Measurements from ENCODE around the gene MSI2. TPM values are rescaled to one million over a fixed set of nuclear protein-coding genes. Genes with fewer than 3 reads are reported as not detected.

Gene MSI2
- total RNA-seq, 2 experiments from 2014 or later: 38.8 to 39.0 TPM

DNA sequence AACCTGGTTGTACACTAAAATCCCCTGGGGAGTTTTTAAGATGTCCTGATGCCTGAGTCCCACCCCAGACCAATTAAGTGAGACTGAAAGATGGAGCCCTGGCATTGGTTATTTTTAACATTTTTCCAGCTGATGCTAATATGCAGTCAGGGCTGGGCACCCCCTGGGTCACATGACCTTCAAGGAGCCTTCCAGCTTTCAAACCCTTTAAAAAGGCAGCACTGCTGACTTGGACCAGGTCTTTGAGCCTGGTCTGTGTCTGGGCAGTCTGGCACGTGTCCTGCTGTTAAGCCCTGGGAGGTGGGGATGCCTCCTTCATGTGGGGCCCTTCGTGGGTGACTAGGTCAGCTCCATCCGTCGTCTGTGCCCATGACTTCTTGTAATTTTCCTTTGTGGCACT is 286.2 kb downstream of the MSI2 start:
- Mint-ChIP-seq H3K4me3 (no peak overlapping the region), H3K9me3 (no peaks in the 10 kb centered on the region), H3K36me3 (ENCODE audit: low read depth) (no peaks in the 10 kb centered on the region), H3K27ac (no peak overlapping the region), H3K27me3 (ENCODE audit: low read depth) (no peaks in the 10 kb centered on the region), H3K4me1 (ENCODE audit: low read depth) (peaks cover 14% of the 10 kb centered on the region)
- intact Hi-C loops (cut with micrococcal nuclease): no loop called here
- CTCF ChIA-PET: no interaction called here
- no peak for DNase-seq

DNA sequence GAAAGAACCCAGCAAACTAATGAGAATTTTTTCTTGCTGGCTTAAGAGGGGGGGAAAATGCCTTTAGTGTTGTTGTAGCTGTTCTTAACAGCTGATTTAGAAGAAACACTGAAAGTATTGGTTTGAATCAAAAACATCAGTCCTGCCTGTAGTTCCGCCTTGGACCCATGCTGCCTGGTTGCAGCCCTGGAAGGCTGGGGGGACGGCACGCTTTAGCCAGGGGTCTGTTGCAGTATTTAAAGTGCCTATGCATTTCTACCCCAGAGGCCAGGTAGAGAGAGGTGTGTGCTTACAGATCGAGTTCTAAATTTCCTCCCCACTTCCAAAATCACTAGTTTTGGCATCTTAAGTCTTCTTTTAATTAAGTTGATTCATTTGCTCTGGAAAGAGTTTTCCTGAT is 286.9 kb downstream of the MSI2 start:
- Mint-ChIP-seq H3K9me3 (no peaks in the 10 kb centered on the region), H3K4me1 (ENCODE audit: low read depth) (peaks cover 6% of the 10 kb centered on the region), H3K36me3 (ENCODE audit: low read depth) (no peaks in the 10 kb centered on the region), H3K27me3 (ENCODE audit: low read depth) (no peaks in the 10 kb centered on the region), H3K4me3 (no peak overlapping the region), H3K27ac (no peak overlapping the region)
- CTCF ChIA-PET: interaction anchor here (1.1 kb wide), 1 partner anchor 9 kb away, joined by 3 read pairs; no protein-coding TSS in a partner anchor
- DNase-seq: no peak
- intact Hi-C loops (cut with micrococcal nuclease): no loop called here

DNA sequence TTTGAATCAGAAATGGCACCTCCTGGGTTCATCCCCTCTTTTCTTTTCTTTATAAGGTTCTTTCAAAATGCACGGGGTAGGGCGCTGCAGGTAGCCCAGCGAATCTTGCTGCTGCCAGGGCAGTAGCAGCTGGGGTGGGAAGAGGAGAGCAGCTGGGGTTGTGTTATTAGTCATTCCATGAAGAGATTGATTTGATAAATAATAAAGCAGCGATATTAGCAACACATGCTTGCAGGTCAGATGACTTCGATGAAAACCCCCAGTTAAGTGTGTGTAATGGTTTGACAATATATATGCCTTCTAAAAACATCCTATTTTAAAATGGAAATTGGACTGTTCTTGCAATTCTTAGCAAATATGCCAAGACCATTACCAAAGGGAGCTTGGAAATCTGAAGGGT is 288.1 kb downstream of the MSI2 start:
- no peaks in the 10 kb centered on the region for H3K36me3 Mint-ChIP-seq (ENCODE audit: low read depth)
- intact Hi-C loops (cut with micrococcal nuclease): no loop called here
- no peak for DNase-seq
- no peak overlapping the region for H3K27ac Mint-ChIP-seq
- H3K9me3 Mint-ChIP-seq: no peaks in the 10 kb centered on the region
- CTCF ChIA-PET: no interaction called here
- H3K4me3 Mint-ChIP-seq: no peak overlapping the region
- H3K27me3 Mint-ChIP-seq (ENCODE audit: low read depth): no peaks in the 10 kb centered on the region
- peaks cover 4% of the 10 kb centered on the region for H3K4me1 Mint-ChIP-seq (ENCODE audit: low read depth)

DNA sequence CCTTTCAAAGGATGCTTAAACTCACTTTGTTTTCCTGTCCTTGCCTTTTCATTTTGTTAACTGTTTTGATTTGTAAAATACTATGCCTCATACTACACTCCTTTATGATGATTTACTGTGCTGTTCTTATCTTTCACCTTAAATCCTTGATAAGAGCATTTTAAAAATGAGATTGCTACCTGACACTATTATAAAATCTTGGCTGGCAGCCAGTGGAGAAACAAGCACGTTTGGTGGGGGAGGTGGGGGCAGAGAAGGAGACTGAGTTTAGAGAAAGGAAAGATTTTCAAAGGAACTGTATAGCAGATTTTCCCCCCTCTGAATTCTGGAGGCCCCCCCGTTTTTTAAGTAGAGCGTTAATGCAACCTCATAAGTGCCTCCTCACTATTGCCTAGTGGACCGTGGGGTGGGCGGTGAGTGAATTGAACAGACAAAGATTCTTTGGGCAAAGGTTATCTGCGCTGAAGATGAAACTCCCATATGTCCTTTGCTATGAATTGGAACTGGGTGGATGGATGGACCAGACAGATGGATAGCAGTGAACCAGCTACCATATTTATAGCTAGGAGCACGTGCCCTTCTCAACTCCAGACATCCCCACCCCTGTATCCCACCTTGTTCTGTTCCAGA is 288.6 kb downstream of the MSI2 start:
- CTCF ChIA-PET: interaction anchor here (1.0 kb wide), 1 partner anchor 302 kb away, joined by 4 read pairs; no protein-coding TSS in a partner anchor
- H3K9me3 Mint-ChIP-seq: no peaks in the 10 kb centered on the region
- no peaks in the 10 kb centered on the region for H3K36me3 Mint-ChIP-seq (ENCODE audit: low read depth)
- no peak for DNase-seq
- intact Hi-C loops (cut with micrococcal nuclease): no loop called here
- H3K27me3 Mint-ChIP-seq (ENCODE audit: low read depth): no peaks in the 10 kb centered on the region
- peaks cover 7% of the 10 kb centered on the region for H3K4me1 Mint-ChIP-seq (ENCODE audit: low read depth)
- no peak overlapping the region for H3K4me3 Mint-ChIP-seq
- H3K27ac Mint-ChIP-seq: no peak overlapping the region

DNA sequence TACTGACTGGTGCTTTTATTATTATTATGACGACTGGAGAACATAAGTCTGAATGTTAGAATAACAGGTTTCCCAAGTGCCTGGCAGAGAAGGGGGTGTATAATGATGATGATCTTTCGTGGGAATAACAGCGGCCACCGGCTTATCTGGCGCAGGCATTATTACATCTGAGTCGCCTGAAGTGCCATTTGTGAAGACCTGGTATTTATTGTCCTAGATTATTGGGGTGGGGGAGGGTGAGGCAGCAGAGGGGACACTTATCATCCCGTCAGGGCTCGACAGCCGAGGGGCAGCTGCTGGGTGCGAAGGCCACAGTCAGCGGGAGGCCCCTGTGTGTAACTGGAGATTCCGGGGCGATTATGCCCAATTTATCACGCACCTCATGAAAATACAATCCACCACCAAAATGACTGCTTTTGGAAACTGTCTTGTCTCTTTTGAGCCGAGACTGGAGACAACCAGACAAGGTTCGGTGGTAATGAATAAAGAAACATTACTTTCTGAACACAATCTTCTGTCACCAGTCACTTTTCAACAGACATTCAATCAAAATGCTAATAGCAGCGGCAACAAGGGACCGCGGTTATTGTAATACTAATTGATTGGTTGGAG is 289.5 kb downstream of the MSI2 start:
- DNase-seq: no peak
- H3K4me1 Mint-ChIP-seq (ENCODE audit: low read depth): peaks cover 10% of the 10 kb centered on the region
- CTCF ChIA-PET: interaction anchor here (1.0 kb wide), 1 partner anchor 303 kb away, joined by 4 read pairs; no protein-coding TSS in a partner anchor
- no peaks in the 10 kb centered on the region for H3K27me3 Mint-ChIP-seq (ENCODE audit: low read depth)
- H3K36me3 Mint-ChIP-seq (ENCODE audit: low read depth): no peaks in the 10 kb centered on the region
- intact Hi-C loops (cut with micrococcal nuclease): no loop called here
- no peak overlapping the region for H3K27ac Mint-ChIP-seq
- no peak overlapping the region for H3K4me3 Mint-ChIP-seq
- no peaks in the 10 kb centered on the region for H3K9me3 Mint-ChIP-seq

DNA sequence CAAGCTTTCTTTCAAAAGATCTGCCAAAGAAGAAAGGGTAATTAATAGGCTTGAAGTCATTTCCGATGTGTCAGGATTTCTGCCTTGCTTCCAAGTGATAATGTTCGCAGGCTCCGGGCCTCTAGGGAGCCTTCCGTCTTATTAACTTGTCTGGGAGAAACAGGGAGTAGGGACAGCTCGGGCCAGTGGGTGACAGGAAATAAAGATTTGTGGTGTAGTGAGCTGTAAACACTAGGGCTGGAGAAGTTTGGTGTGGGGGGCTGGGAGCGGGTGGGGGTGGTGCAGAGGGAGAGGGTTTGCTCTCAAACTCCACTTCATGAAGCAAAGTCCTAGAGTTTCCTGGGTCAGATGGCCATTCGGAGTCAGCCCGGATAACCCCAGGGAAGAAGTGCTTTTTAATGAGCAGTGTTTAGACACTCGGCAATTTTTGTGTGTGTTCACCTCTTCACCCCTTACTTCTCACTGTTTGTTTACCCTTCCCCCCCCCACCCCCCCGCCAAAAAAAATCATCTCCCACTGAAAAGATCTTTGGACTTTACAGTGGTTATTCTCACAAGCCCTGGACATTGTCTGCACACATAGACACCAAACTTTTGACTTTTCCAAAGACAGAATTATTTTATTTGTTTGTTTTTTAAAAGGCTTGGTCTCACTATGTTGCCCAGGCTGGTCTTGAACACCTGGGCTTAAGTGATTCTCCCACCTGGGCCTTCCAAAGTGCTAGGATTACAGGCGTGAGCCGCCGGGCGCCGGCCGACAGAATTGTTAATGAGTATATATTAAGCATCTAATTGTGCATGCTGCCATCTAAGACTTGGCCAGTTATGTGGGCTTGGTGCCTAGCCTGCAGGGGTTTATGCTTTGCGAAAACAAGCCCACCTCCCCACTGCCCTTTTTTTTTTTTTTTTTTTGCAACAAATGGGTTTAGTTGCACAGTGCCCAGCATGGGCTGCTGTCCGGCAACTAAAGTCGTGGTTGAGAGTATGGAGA is 292.4 kb downstream of the MSI2 start:
- no peaks in the 10 kb centered on the region for H3K9me3 Mint-ChIP-seq
- peaks cover 31% of the 10 kb centered on the region for H3K4me1 Mint-ChIP-seq (ENCODE audit: low read depth)
- intact Hi-C loops (cut with micrococcal nuclease): no loop called here
- H3K27me3 Mint-ChIP-seq (ENCODE audit: low read depth): no peaks in the 10 kb centered on the region
- CTCF ChIA-PET: interaction anchor here (0.6 to 1.7 kb wide), 3 partner anchors 50 to 305 kb away, joined by 3 to 9 read pairs (median 6); no protein-coding TSS in a partner anchor
- H3K4me3 Mint-ChIP-seq: no peak overlapping the region
- no peak overlapping the region for H3K27ac Mint-ChIP-seq
- no peak for DNase-seq
- H3K36me3 Mint-ChIP-seq (ENCODE audit: low read depth): no peaks in the 10 kb centered on the region

DNA sequence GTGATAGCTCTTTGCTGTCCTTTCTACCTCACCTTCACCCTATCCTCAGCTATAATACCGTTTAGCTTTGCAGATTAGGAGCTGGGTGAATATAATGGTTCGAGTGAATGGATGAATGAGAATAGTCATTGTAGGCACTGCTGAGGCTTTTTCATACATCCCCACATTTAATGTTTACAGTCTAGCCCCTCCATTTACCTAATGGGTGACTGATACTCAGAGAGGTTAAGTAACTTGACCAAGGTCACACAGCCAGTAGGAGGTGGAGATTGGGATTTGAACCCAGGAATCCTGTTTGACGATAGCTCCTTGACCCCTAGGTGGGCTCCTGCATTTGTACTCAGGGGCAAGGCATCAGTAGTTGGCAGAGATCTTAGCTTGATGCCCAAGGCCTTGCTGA is 293.1 kb downstream of the MSI2 start:
- Mint-ChIP-seq H3K36me3 (ENCODE audit: low read depth) (no peaks in the 10 kb centered on the region), H3K4me1 (ENCODE audit: low read depth) (peaks cover 30% of the 10 kb centered on the region), H3K9me3 (no peaks in the 10 kb centered on the region), H3K27ac (no peak overlapping the region), H3K4me3 (no peak overlapping the region), H3K27me3 (ENCODE audit: low read depth) (no peaks in the 10 kb centered on the region)
- CTCF ChIA-PET: interaction anchor here (0.6 to 1.7 kb wide), 3 partner anchors 49 to 306 kb away, joined by 3 to 9 read pairs (median 6); no protein-coding TSS in a partner anchor
- intact Hi-C loops (cut with micrococcal nuclease): no loop called here
- no peak for DNase-seq

DNA sequence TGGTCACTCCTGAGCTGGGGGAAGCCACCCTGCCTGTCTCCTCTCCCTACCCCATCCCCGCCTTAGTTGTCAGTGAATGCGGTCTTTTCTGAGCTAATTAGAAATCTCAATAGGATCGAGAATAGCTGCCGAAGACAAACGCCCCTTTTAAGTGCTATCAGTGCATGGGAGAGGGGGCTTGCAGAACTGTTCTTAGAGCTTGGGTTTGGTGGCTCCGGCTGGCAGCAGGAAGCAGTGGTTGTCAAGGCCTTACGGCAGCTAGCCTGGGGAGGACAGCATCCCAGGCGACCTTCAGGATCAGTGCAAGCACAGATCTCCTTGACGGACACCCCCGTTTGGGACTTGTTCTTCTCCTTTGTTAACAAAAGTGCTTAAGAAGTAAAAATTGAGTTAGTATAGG is 293.7 kb downstream of the MSI2 start:
- no peak for DNase-seq
- no peaks in the 10 kb centered on the region for H3K27me3 Mint-ChIP-seq (ENCODE audit: low read depth)
- H3K9me3 Mint-ChIP-seq: no peaks in the 10 kb centered on the region
- CTCF ChIA-PET: interaction anchor here (1.4 to 1.7 kb wide), 2 partner anchors 122 to 307 kb away, joined by 6 to 9 read pairs; no protein-coding TSS in a partner anchor
- no peak overlapping the region for H3K4me3 Mint-ChIP-seq
- intact Hi-C loops (cut with micrococcal nuclease): no loop called here
- peaks cover 30% of the 10 kb centered on the region for H3K4me1 Mint-ChIP-seq (ENCODE audit: low read depth)
- H3K36me3 Mint-ChIP-seq (ENCODE audit: low read depth): no peaks in the 10 kb centered on the region
- H3K27ac Mint-ChIP-seq: no peak overlapping the region

DNA sequence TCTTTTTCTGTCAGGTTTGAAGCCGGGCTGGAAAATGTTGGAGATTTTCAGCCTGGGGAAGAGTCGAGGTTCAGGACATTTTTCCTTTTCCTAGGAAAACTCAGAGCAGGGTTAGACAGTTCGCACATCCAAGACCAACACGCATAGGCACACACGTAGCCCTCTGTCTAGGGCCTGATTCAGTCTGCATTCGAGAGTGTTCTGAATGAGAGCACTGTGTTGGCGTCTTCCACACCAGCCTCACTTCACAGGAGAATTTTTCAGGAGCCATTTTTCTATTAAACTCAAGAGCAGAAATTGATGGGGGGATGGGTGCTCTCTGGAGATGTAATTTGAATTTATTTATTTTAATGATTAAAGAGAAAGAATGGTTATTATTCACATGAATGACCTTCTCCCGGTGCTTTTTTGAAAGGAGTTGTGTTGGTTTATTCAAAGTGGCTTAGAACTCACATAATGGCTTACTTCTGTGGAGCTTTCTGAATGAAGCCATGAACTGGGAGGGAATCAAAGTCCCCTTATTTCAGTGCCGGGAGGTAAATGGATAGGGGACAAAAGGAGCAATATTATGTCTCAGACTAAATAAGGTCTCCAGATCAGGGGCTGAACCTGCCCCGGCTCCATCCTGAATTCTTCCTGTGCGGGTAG is 294.5 kb downstream of the MSI2 start:
- CTCF ChIA-PET: interaction anchor here (0.5 to 1.7 kb wide), 4 partner anchors 55 to 308 kb away, joined by 3 to 9 read pairs (median 4); no protein-coding TSS in a partner anchor
- no peak overlapping the region for H3K27ac Mint-ChIP-seq
- H3K4me3 Mint-ChIP-seq: no peak overlapping the region
- no peaks in the 10 kb centered on the region for H3K27me3 Mint-ChIP-seq (ENCODE audit: low read depth)
- peaks cover 30% of the 10 kb centered on the region for H3K4me1 Mint-ChIP-seq (ENCODE audit: low read depth)
- H3K9me3 Mint-ChIP-seq: no peaks in the 10 kb centered on the region
- no peaks in the 10 kb centered on the region for H3K36me3 Mint-ChIP-seq (ENCODE audit: low read depth)
- intact Hi-C loops (cut with micrococcal nuclease): no loop called here
- DNase-seq: no peak

DNA sequence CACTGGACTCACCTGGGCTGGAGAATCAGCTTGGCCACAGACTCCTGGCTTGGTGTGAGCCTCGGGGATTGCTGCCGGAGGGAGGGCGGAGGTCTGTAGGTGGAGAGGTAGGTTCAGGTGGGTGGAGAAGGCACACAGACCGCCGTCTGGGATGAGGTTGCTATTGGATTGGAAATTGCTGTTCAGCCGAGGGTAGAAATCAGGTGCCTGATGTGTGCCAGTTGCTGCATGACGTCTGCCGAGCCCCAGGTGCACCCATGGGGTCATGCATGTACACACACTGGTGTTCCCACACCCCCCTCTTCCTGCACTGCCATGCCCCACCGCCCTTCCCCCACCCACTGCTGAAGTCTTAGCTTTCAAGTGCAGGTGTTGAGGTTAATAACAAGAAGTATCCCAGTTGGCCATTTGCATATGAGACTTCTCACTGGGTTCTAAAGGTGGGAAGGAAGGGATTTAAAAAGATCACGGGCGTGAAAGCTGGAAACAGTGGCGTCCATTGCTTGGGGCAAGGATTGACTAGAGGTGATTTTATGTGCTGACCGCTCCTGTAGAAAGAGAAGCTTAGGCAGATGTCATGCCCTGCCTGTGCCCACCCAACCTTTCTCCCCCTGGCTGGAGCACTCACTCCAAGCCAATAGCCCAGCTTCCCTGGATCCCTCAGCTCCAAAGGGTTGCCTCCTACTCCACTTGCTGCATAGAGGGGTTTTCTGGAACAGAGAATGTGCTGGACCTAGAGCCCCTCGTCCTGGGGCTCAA is 295.2 kb downstream of the MSI2 start:
- H3K9me3 Mint-ChIP-seq: no peaks in the 10 kb centered on the region
- no peak overlapping the region for H3K27ac Mint-ChIP-seq
- peaks cover 30% of the 10 kb centered on the region for H3K4me1 Mint-ChIP-seq (ENCODE audit: low read depth)
- no peaks in the 10 kb centered on the region for H3K27me3 Mint-ChIP-seq (ENCODE audit: low read depth)
- DNase-seq: peak; percentile 30
- no peaks in the 10 kb centered on the region for H3K36me3 Mint-ChIP-seq (ENCODE audit: low read depth)
- no peak overlapping the region for H3K4me3 Mint-ChIP-seq
- CTCF ChIA-PET: interaction anchor here (0.5 to 1.9 kb wide), 7 partner anchors 8 to 189 kb away, joined by 3 to 6 read pairs (median 3); no protein-coding TSS in a partner anchor
- intact Hi-C loops (cut with micrococcal nuclease): no loop called here

DNA sequence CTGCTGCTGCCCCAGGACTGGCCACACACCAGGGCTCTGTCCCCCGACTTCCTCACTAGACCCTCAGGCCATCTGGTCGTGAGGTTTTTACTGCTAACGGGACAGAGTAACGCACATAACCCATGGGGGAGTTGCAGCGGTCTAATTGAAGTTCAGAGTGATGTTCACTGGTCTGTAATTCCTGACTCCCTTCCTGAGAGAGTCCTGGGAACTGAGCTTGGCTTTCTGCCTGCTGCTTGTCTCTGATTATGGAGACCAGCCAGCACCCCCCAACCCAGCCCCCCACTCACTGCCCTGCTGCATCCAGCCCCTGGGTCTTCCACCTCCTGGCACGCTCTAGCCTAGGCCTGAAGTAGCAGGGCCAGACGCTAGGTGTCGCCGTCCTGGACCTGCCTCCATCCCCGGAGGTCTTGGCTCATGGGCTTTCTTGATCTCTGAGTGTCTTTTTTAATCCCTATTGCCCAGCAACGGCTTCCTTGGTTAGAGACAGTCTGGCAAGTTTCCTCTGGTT is 295.8 kb downstream of the MSI2 start:
- Mint-ChIP-seq H3K4me3 (no peak overlapping the region), H3K27ac (no peak overlapping the region), H3K9me3 (no peaks in the 10 kb centered on the region), H3K4me1 (ENCODE audit: low read depth) (peaks cover 30% of the 10 kb centered on the region), H3K27me3 (ENCODE audit: low read depth) (no peaks in the 10 kb centered on the region), H3K36me3 (ENCODE audit: low read depth) (no peaks in the 10 kb centered on the region)
- peak; percentile 51 for DNase-seq
- intact Hi-C loops (cut with micrococcal nuclease): no loop called here
- CTCF ChIA-PET: interaction anchor here (0.7 to 1.9 kb wide), 10 partner anchors 9 to 575 kb away, joined by 3 to 6 read pairs (median 4); no protein-coding TSS in a partner anchor

Data from activated naive CD4-positive, alpha-beta T cell treated with anti-CD3 and anti-CD28 coated beads for 36 hours (primary cell).